MCF 10A (cell line): ENCODE data around the gene CCR3. TPM values are rescaled to one million over a fixed set of nuclear protein-coding genes. Genes with fewer than 3 reads are reported as not detected.

Experiments used
- BruUV-seq: library from RNA; stranded (reverse); fragments of 400-500 nt; replicated peaks from 2 replicates; lab custom pipeline; 2021; lab: Mats Ljungman, UMichigan
- CTCF ChIA-PET: fragments of 300-600 bp; sonication (Branson Sonifier 250); formaldehyde crosslinking; extraction: SDS; loops from one replicate; lab custom pipeline; 2021; ENCODE audit warnings: antibody characterized with exemption, inconsistent platforms; lab: Yijun Ruan, JAX
- POLR2A ChIA-PET: fragments of 300-600, 350-650 bp; sonication (Branson Sonifier 250); formaldehyde crosslinking; extraction: SDS; loops from one replicate; lab custom pipeline; 2020; ENCODE audit warnings: antibody characterized with exemption, inconsistent platforms; lab: Yijun Ruan, JAX
- DNase-seq: peaks from one replicate; pipeline ENCODE4 v3.0.0-alpha.2; 2018; ENCODE audit not compliant: unreplicated experiment
- H3K27ac Mint-ChIP-seq: one replicate; pipeline ENCODE4 v1.8.0; 2022; ENCODE audit warnings: mild to moderate bottlenecking, low read depth, mixed read lengths; ENCODE audit not compliant: unreplicated experiment
- H3K27me3 Mint-ChIP-seq: one replicate; pipeline ENCODE4 v1.8.0; 2022; ENCODE audit warnings: mixed read lengths; ENCODE audit not compliant: insufficient read depth, unreplicated experiment
- H3K36me3 Mint-ChIP-seq: one replicate; pipeline ENCODE4 v1.8.0; 2022; ENCODE audit warnings: mild to moderate bottlenecking, moderate library complexity, mixed read lengths; ENCODE audit not compliant: insufficient read depth, unreplicated experiment
- H3K4me1 Mint-ChIP-seq: one replicate; pipeline ENCODE4 v1.8.0; 2022; ENCODE audit warnings: mixed read lengths; ENCODE audit not compliant: insufficient read depth, unreplicated experiment
- H3K4me3 Mint-ChIP-seq: one replicate; pipeline ENCODE4 v1.8.0; 2022; ENCODE audit warnings: mild to moderate bottlenecking, moderate library complexity, mixed read lengths; ENCODE audit not compliant: unreplicated experiment
- H3K9me3 Mint-ChIP-seq: one replicate; pipeline ENCODE4 v1.8.0; 2022; ENCODE audit warnings: mixed read lengths; ENCODE audit not compliant: unreplicated experiment
- CTCF ChIP-seq: fragments of 200-600 bp; IDR thresholded peaks from one replicate; pipeline ENCODE4 v1.8.0; 2022; ENCODE audit warnings: antibody characterized with exemption, mild to moderate bottlenecking; ENCODE audit not compliant: unreplicated experiment
- intact Hi-C: fragments of 100-400 bp; cut with micrococcal nuclease; formaldehyde crosslinking; loops from 2 replicates; pipeline ENCODE4 v1.14.1; 2022
- total RNA-seq: library from RNA; stranded (reverse); gene quantifications from 2 replicates; pipeline ENCODE4 v1.2.3, GENCODE V29; 2022

Gene CCR3
- total RNA-seq, 1 experiment from 2014 or later, result not detected

DNA sequence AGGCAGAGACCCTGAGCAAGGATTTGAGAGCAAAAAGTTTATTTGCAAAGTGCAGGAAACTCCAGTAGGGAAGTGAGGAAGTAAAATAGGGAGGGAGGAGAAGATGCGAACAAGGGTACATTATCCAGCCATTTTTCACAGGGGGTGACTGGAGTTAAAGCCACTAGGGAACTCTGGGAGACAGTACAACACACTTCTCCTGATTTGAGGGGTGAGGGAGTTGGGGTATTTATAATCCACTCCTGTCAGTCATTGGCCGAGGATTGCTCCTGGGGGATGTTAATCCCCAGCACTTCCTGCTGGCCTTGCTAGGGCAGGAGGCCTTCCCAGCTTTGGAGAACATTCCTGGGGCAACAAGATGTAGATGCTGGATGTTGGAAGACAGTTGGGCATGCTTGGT lies 28.2 kb downstream of the CCR3 start:
- Mint-ChIP-seq H3K9me3 (no peaks in the 10 kb centered on the region), H3K4me3 (no peak overlapping the region), H3K36me3 (no peaks in the 10 kb centered on the region), H3K27me3 (no peaks in the 10 kb centered on the region), H3K27ac (no peak overlapping the region), H3K4me1 (no peaks in the 10 kb centered on the region)
- CTCF ChIA-PET, result interaction anchor here (0.7 kb wide), 1 partner anchor 108 kb away, joined by 3 read pairs; no protein-coding TSS in a partner anchor
- TF ChIP-seq CTCF, result no peak
- BruUV-seq, result no TSS peak
- POLR2A ChIA-PET, result no interaction called here
- intact Hi-C loops, result no loop called here
- DNase-seq, result no peak

DNA sequence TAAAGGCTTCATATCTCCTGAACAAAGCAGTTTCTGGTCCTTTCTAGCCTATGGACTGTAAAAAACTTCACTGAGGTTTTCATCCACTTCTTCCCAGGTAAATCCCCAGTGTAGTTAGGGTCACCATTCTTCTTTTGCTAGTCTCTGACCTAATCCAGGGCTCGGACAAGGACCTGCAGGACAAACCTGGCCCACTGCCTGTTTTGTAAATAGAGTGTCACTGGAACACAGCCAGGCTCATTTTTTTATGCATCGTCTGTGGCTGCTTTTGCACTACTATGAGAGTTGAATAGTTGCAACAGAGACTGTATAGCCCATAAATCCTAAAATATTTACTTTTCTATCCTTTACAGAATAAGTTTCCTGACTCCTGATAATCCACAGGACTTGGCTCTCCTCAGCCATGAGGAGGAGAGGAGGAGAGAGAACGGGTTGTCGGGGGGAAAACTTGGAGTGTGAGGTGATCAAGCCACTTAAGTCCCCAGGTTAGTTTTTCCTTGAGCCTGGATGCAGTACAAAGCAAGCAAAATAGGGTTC lies 29.0 kb downstream of the CCR3 start:
- ChIA-PET POLR2A (no interaction called here), CTCF (interaction anchor here (0.7 kb wide), 1 partner anchor 107 kb away, joined by 3 read pairs; no protein-coding TSS in a partner anchor)
- TF ChIP-seq CTCF, result no peak
- no peak for DNase-seq
- Mint-ChIP-seq H3K9me3 (no peaks in the 10 kb centered on the region), H3K27me3 (no peaks in the 10 kb centered on the region), H3K4me3 (no peak overlapping the region), H3K27ac (no peak overlapping the region), H3K4me1 (no peaks in the 10 kb centered on the region), H3K36me3 (no peaks in the 10 kb centered on the region)
- intact Hi-C loops, result no loop called here
- BruUV-seq, result no TSS peak

GRCh38 chr3:46272028-46272451 lies 29.8 kb downstream of the CCR3 start:
- H3K4me1 Mint-ChIP-seq, result no peaks in the 10 kb centered on the region
- CTCF ChIA-PET, result interaction anchor here (0.6 to 0.7 kb wide), 3 partner anchors 59 to 193 kb away, joined by 3 to 5 read pairs (median 3); no protein-coding TSS in a partner anchor
- H3K27me3 Mint-ChIP-seq, result no peaks in the 10 kb centered on the region
- no TSS peak for BruUV-seq
- no peaks in the 10 kb centered on the region for H3K9me3 Mint-ChIP-seq
- no peak for TF ChIP-seq CTCF
- no peak overlapping the region for H3K4me3 Mint-ChIP-seq
- POLR2A ChIA-PET, result no interaction called here
- no peaks in the 10 kb centered on the region for H3K36me3 Mint-ChIP-seq
- no peak overlapping the region for H3K27ac Mint-ChIP-seq
- DNase-seq, result peak; percentile 11
- intact Hi-C loops, result no loop called here

- BruUV-seq, result no TSS peak
- ChIA-PET POLR2A (no interaction called here), CTCF (interaction anchor here (0.7 to 1.2 kb wide), 6 partner anchors 10 to 102 kb away, joined by 3 to 5 read pairs (median 4); no protein-coding TSS in a partner anchor)
- H3K4me3 Mint-ChIP-seq, result no peak overlapping the region
- intact Hi-C loops, result loop anchor here (1.0 kb wide), 1 partner anchor 96 kb away; no protein-coding TSS in a partner anchor
- H3K9me3 Mint-ChIP-seq, result no peaks in the 10 kb centered on the region
- H3K27ac Mint-ChIP-seq, result no peak overlapping the region
- TF ChIP-seq CTCF, result peak; percentile 49
- H3K27me3 Mint-ChIP-seq, result no peaks in the 10 kb centered on the region
- DNase-seq, result peak; percentile 69
- peaks cover 4% of the 10 kb centered on the region for H3K36me3 Mint-ChIP-seq
- H3K4me1 Mint-ChIP-seq, result peaks cover 7% of the 10 kb centered on the region
These were observed 34.3 kb downstream of the CCR3 start for GRCh38 chr3:46276497-46277099.
